ENCODE data around the gene SYNGR1.

Gene SYNGR1

DNA sequence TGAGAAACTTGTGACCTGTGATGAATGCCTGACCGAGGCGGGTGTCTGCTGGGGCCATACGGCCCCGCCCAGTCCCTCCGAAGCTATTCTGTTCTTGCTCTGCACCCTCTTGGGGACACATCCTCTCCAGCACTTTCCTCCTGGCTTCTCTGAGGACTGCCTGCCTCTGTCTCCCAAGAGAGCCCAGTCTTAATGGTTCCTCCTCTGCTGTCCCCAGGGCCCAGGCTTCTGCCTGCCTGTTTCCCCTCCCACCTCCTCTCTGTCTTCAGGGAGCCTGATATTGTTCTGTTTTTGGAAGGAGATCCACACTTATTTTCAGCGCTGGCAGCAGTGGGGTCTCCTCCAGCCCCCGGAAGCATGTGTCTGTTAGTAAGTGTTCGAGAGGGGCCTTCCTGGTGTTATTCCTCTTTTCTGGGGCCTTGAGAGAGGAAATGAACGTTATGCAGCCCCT lies 18.7 kb downstream of the SYNGR1 start:
- no peak for DNase-seq (ENCODE audit: low spot score)

DNA sequence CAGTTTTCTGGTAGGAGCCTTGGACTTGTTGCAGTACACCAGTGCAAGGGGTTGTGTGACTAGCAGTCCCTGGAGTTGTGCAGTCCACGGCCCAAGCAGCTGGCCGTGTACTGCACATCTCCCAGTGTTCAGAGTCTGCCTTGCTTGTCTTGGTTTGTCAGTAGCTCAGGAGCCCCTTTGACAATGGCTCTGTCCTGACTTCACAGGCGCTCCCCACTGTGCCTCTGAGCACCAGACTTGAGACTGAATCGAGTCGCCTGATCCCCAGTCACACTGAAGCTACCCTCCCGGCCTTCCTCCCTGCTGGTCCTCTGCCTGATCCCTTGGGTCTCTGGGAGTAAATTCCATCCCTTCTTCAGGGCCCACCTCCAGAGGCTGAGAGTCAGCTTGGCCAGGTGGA lies 19.4 kb downstream of the SYNGR1 start:
- no peak for DNase-seq (ENCODE audit: low spot score)

DNA sequence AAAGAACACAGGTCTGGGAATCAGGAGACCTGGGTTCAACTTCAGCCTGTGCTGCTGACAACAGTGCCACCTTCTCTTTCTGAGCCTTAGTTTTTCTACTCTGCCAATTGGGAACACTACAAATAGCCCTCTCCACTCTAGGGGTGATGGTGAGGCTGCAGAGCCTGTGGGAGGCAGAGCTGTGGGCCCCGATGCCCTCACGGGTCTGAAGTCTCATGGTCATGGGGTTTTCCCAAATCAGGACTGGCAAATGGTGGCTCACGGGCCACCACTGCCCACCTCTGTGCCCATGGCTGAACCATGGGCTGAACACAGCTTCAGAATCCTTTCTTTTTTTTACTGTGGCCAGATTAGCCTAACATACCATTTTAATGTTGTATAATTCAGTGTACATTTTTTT lies 19.8 kb downstream of the SYNGR1 start:
- DNase-seq (ENCODE audit: low spot score), result no peak

DNA sequence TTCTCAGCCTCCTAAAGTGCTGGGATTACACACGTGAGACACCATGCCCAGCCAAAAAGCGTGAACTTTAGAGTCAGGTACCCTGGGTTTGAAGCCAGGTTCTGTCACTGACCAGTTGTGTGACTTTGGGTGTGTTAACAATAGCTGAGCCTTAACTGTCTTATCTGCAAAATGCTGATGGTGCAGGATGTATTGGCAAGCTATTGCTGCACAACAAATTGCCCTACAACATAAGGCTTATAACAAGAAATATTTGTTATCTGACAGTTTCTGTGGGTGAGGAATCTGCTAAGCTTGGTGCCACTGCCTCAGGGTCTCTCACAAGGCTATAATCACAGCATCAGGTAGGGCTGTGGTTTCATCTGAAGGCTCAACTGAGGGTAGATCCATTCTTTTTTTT lies 21.9 kb downstream of the SYNGR1 start:
- no peak for DNase-seq (ENCODE audit: low spot score)

DNA sequence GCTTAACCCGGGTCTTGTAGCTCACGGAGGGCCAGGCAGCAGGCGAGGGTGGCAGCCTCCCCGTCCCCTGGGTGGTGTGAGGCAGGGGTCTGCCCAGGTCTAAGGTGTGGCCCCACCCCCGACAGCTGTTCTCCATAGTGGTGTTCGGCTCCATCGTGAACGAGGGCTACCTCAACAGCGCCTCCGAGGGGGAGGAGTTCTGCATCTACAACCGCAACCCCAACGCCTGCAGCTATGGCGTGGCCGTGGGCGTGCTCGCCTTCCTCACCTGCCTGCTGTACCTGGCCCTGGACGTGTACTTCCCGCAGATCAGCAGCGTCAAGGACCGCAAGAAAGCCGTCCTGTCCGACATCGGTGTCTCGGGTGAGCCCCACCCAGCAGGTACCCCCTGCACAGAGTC lies 24.4 kb downstream of the SYNGR1 start:
- no peak for DNase-seq (ENCODE audit: low spot score)

DNA sequence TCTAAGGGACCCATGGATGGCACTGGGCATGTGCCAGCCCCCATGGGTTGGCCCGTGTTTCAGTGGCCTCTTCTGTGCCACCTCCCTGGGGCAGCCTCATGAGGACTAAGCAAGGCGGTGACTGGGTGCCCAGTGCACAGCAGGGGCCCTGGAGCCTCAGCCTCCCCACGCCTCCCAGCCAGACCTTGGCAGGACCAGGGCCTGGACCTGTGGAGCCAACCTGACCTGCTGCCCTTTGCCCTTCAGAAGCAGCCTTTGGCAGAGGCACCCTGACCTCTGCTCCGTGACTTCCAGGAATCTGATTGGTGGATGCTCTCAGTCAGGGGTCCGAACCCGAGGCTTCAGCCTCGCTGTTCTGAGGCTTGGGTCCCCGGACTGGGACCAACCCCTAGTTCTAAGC lies 25.0 kb downstream of the SYNGR1 start:
- DNase-seq (ENCODE audit: low spot score), result no peak

DNA sequence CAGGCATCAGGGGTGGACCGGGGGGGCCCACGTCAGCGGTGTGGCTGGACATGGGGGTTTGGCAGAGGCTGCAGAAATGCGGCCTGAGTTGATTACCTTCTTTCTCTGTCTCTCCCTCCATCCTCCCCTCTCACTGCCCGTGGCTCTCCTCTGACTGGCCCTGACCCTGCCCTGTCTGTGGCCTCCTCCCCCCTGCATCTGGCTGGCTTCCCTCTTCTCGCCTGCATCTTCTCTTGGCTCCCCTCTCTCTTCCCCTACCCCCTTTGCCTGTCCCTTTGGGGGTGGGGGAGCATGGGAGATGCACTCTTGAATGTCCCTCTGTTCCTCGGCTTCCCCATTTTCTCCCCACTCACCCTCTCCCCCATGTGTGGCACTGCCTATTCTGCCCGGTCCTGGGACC lies 25.9 kb downstream of the SYNGR1 start:
- DNase-seq (ENCODE audit: low spot score), result no peak

DNA sequence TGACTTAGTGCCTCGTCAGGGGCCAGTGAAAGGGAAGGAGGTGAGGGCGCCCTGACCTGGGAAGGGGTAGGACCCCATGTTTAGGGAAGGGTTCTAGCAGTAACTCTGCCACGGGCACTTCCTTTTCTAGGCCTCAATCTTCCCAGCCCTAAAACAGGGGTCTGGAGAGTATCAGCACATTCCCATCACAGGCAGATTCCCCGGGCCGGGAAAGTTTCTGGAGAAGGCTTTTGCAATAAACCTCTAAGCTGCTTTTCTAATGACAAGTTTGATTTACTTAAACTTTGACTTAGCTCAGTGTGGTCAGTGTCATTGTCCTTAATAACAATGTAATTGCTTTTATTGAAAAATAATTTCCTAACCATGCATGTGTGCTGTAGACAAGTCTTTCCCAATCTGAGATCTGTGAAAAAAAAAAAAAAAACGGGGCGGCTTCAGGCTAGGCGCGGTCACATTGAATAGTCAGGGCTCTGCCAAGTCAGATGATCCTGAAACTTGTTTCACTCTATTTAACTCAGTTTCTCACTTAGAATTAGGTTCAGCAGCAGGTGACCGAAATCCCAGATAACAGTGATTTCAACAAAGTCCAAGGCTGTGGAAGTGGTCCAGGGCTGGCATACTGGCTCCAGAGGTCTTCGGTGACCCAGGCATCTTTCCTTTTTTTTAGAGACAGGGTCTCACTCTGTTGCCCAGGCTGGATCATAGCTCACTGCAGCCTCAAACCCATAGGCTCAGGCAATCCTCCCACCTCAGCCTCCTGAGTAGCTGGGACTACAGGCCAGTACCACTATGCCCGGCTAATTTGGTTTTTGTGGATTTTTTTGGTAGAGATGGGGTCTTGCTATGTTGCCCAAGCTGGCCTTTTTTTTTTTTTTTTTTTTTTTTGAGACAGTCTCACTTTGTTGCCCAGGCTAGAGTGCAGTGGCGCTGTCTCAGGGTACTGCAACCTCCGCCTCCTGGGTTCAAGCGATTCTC lies 30.3 kb downstream of the SYNGR1 start:
- no peak for DNase-seq (ENCODE audit: low spot score)

DNA sequence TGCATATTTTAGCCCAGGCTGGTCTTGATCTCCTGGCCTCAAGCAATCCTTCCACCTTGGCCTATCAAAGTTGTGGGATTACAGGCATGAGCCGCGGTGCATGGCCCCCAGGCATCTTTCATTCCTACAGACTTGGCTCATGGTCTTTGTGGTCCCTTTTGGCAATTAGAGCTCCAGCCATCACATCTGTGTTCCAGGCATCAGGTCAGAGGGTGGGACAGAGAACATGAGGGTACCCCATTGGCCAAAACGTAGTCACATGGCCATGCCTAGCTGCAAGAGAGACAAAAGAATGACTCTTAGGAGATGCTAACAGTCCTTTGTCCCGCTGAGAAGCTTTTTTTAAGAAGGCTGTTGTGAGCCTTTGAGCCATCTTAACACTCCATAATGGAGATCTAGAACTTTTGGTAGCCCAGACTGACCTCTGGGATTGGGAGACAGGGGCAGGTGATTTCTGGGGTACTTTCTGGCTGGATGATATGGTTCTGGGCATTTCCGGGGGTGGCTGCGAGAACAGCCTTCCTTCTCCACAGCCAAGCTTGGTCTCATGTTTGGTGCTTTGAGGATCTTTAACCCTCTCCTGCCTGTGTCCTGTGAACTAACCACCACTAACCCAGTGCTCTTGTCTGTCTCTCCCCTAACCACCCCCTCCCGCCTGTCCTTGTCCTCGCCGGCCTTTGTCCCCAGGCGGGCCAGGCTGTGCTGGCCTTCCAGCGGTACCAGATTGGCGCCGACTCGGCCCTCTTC lies 31.4 kb downstream of the SYNGR1 start:
- no peak for DNase-seq (ENCODE audit: low spot score)

DNA sequence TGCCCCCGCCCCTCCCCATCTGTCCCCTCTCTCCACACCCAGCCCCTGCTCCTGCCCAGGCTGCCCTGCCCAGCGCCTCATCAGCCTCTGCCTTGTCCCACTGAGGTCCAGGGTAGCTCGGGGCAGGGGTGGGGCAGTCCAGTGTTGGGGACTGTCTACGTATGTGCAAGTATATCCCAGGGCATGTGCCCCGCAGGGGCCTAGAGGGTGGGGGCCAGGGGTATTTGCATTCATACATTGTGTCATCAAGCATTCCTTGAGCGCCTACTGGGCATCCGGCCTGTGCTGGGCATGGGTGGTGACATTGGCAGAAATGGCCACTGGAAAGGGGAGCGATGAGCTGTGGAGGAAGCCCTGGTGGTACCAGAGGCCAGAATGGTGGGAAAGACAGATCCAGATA lies 32.1 kb downstream of the SYNGR1 start:
- no peak for DNase-seq (ENCODE audit: low spot score)

DNA sequence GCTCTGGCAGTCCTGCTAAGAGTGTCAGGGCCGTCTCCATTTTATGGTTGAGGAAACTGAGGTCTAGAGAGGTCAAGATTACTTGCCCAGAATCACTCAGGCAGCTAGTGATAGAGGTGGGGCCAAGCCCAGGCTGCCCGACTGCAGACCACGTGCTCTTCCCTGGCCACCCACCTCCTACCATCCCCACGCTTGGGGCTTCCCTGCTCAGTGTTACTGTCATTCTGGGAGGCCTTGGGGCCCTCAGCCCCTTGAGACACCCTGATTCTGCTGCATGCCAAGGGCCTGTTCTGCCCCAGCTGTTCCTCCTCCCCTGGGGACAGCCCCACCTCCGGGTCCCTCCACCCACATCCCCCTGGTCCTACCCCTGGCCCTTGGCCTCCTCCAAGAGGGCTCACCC lies 32.6 kb downstream of the SYNGR1 start:
- DNase-seq (ENCODE audit: low spot score), result no peak

DNA sequence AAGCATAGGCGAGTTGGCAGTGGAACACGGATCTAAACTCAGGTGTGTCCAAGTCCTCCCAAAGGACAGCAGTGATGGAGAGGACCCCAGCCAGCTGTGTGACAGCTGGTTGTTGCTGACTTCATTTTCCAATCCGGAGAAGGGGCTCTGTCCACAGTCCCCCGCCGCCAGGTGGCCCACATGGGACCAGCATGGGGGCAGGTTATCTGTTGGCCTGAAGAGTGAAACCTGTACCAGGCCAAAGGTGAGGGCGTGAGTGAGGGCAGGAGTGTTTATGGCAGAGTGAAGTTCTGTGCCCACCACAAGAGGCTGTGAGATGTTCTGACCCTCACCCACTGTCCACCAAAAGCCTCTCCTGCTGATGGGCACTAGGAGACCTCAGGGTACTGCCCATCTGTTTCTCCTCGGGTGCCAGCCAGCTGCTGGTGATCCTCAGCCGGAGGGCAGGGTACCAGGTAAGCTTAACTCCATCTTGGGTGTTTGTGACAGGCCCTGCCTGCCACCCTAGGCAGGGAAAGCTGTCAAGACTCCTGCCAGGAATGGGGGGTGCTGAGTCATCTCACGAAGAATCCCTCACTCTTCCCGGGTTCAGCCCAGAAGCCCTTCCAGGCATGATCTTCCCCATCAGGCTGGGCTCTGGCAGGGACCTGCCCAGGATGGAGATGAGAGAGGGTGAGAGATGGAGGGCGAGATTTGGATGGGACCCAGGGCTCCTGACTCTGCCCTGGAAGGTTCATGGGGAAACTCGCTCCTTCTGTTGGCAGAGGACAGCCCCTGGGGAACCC lies 34.2 kb downstream of the SYNGR1 start:
- DNase-seq (ENCODE audit: low spot score), result no peak

DNA sequence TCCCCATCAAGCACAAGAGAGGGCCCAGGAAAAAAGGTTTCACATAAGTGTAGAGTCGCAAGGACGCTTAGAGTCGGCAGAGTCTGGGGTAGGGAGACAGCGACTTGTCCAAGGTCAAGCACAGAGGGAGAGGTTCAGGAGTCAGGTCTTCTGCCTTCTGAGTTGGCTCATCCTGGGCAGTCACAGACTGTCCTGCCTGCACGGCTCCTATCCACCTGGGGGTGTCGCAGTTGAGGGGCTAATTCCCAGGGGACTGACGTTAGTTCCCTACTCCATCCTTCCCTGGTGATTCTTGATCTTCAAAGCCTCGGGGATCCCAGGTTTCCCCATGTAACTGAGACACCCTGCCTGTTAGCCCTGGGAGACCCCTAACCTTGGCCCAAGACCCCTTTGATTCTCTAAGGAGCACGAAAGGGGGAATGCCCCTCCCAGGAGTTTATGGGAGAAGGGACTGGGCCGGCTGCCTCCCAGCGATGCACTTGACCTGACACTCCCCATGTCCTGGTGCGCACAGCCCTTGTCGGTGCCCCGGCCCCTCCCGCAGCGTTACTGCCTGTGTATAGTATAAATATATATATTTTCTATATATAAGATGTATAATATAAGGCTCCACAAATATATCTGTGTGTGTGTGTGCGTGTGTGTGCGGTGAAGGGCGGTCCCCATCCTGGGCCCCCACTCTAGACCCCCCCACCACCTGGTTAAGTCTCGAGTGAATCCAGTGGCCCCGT lies 35.1 kb downstream of the SYNGR1 start:
- no peak for DNase-seq (ENCODE audit: low spot score)

DNA sequence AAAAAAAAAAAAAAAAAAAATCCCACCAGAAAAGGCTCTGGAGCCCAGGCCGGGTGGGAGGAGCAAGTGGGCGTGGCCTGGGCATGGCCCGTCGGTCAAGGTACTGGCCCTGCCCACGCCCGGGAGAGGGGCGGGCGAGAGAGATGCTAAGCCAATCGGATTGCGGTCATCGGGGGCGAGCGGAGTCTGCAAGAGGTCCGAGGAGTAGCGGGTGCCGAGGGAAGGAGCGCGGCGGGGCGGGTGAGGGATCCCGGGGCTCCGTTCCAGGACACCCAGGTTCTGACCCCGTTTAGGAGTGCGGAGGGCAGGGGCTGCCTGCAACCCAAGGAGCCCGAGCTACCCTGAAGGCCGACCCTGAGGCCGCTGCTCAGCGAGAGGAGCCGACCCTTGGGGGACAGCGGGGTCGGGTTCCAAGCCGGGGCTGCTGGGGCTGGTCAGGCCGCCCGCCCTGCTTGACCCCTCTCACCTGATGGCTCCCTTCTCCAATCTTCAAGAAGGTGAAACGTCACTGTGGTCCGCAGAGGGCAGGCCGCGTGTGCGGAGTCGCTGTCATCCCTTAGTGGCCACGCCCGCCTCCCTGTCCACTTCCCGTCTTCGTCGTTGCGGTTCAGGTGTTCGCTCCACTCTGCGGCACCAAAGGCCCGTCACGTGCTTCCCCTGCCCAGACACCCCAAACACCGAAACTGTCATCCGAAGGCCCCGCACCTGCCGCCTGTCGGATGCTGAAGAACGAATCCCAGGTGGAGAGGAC lies 38.6 kb downstream of the SYNGR1 start:
- peak; percentile 81 for DNase-seq (ENCODE audit: low spot score)

DNA sequence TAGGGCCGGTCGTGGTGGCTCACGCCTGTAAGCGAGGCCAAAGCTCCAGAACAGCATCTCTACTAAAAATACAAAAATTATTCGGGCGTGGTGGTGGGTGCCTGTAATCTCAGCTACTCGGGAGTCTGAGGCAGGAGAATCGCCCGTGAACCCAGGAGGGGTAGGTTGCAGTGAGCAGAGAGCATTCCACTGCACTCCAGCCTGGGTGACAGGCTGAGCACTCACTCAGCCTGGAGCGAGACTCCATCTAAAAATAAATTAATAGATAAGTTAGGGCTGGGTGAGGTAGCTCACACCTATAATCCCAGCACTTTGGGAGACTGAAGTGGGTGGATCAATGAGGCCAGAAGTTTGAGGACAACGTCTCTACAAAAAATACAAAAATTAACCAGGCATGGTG lies 39.6 kb downstream of the SYNGR1 start:
- no peak for DNase-seq (ENCODE audit: low spot score)

DNA sequence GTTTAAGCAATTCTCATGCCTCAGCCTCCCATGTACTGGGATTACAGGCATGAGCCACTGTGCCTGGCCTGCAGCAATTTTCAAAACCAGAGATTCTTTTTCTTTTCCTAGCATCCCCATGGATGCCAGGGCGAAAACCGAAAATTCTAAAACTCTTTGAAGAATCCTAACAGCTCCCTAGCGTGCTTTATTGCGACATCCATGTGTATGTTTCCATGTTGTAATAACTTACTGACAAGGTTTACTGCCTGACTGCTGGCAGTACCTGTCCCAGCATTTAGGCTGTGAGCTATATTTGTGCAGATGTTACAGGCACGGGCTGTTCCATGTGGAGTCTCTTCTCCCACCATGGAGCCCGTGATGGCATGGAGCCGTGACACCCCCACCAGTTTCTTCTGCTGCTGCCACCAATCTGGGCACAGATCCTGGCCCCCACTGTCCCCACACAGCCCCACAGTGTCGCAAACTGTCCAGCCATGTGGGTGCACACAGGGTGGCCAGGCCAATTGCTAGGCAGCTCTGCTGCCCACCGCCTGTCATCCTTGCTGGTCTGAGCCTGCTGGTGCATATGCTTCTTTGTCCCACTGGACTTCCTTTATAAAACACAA lies 42.7 kb downstream of the SYNGR1 start:
- no peak for DNase-seq (ENCODE audit: low spot score)

DNA sequence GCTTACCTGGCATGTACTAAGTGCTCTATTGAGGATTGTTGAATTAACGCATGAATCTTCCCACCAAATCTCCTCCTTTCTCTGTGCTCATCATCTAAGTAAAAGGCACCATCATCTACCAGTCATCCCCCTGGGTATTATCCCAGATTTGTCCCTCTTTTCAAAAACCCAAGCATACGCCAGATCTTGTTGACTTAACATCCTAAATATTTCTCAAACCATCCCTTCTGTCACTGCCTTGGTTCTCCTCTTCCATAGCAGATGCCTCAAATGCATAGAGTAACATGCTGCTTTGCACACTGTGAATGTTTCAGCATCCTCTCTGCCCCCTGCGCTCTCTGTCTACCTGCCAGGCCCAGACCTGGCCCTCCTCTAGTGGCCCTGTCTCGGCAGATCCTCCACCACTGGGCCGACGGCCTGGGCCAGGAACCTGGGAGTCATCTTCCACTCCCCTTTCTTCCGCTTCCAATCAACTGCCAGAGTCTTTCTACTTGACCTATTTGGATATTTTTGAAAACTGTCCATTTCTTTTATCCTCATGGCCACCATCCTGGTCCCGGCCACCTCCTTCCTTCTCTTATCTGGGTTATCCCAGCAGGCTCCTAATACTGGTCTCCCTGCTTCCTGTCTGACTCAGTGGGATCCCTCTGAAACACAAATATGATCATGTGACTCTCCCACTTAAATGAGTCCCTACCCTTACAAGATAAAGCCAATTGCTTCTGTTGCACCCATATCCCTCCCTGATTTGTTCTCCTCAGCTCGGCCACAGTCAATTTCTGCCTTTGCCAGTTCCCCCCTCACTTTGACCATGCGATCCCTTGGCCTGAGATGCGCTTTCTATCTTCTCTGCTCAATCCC lies 46.4 kb downstream of the SYNGR1 start:
- DNase-seq (ENCODE audit: low spot score), result no peak

DNA sequence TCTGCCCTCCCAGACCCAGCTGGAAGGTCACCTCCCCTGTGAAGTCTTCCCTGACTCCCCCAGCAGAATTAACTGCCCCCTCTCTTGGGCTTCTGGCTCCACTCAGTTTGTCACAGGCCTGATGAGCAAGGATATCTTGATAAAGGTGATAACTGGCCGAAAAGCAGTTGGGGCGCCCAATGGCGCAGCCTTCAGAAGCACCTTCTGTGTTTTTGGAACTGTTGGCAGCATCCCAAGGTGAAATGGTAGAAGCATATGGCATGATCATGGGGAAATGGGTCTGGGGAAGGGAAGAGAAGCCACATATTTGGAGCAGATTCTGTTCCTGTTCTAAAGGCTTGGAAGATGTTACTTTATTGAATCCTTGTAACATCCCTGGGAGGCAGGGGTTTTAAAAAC lies 47.0 kb downstream of the SYNGR1 start:
- DNase-seq (ENCODE audit: low spot score), result no peak

DNA sequence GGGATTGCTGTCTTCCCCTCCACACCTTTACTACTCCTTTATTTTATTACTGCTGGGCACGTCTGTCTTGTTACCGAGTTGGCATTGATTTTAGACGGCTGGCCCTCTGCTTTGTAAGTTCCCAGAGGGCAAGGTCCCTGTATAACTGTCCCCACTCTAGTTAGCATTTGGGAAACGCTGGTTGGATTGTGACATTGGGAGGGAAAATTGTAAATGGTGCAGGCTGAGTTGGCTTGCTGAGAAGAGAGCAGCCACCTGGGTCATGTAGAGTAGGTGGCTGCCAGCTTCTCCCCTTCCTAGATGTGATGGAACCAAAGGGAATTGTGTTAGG lies 51.5 kb downstream of the SYNGR1 start:
- DNase-seq (ENCODE audit: low spot score), result peak; percentile 26
